CD4-positive, alpha-beta T cell treated with Interleukin-17A for 4 hours (primary cell): Measurements from ENCODE around the gene IL12RB2.

ENCODE experiments used
- DNase-seq: peaks from one replicate; pipeline ENCODE4 v3.0.0-alpha.2; 2020; ENCODE audit warnings: mixed read lengths

IL12RB2 gene

GRCh38 chr1:67314696-67315095 is 7.0 kb downstream of the IL12RB2 start:
- peak; percentile 20 for DNase-seq

DNA sequence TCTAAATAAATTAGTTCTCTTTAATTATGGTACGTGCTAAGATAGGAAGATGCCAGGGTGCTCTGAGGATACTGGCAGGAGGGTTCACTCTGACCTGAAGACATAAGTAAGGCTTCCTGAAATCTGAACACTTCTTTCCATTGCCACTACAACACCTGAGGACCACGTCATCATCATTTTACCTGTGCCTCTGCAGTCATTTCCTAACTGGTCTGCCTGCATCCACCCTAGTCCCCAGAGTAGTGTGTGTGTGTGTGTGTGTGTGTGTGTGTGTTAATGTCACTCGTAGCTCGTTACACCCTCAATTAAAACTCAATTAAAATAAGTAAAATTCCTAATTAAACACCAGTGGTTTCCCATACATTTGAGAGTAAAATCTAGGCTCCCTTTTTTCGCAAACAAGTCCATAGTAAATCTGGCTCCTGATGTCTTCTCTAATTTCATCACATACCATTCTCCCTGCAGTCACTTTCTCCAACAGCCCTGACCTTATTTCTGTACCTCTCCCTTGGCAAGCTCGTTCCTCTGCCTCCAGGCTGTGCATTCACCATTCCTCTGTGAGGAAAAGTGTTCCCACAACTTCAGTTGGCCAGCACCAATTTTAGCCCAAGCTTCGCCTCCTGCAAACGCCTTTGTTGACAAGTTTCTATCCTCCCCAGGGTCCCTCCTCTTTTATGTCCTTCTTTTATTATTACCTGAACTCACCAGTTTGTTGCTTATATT is 8.7 kb downstream of the IL12RB2 start:
- DNase-seq = no peak

DNA sequence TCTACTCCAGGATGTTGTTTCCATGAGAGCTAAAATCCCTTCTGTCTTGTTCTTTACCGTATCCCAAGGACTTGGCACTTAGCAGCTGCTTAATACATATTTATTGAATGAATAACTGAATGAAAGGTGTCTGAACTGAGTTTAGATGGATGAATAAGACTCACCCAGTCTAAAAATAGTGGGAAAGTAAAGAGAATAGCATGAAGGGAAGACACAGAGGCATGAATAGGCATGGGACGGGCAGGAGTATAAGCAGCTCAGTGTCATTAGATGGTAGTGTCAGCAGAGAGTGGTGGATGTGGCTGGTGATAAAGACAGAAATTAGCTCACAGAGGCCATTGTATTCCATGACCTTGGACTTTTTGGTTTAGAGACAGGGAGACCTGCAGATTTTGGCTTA is 9.2 kb downstream of the IL12RB2 start:
- no peak for DNase-seq

GRCh38 chr1:67317803-67318202 is 10.1 kb downstream of the IL12RB2 start:
- no peak for DNase-seq

- DNase-seq = no peak
Measured at GRCh38 chr1:67322442-67322841, 14.8 kb downstream of the IL12RB2 start.

DNA sequence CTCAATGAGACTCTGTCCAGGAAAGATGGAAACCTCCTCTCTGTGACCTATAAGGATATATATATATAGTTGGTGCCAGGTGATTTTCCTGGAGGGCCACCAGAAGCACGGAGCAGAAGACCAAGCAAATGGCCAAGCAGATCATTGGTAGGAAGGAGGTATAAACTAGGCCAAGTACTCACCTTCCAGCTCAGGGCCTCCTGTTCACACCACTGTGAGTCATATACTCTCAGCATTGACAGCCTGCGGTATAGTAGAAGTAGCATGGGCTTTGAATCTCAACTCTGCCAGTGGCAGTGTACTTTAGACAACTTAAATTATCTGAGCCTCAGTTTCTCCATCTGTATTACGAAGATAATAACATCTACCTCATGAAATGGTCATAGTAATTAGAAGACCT is 15.4 kb downstream of the IL12RB2 start:
- no peak for DNase-seq

- DNase-seq = no peak
Measured at GRCh38 chr1:67324068-67324467, 16.4 kb downstream of the IL12RB2 start.

GRCh38 chr1:67327864-67328466 is 20.3 kb downstream of the IL12RB2 start:
- no peak for DNase-seq

DNA sequence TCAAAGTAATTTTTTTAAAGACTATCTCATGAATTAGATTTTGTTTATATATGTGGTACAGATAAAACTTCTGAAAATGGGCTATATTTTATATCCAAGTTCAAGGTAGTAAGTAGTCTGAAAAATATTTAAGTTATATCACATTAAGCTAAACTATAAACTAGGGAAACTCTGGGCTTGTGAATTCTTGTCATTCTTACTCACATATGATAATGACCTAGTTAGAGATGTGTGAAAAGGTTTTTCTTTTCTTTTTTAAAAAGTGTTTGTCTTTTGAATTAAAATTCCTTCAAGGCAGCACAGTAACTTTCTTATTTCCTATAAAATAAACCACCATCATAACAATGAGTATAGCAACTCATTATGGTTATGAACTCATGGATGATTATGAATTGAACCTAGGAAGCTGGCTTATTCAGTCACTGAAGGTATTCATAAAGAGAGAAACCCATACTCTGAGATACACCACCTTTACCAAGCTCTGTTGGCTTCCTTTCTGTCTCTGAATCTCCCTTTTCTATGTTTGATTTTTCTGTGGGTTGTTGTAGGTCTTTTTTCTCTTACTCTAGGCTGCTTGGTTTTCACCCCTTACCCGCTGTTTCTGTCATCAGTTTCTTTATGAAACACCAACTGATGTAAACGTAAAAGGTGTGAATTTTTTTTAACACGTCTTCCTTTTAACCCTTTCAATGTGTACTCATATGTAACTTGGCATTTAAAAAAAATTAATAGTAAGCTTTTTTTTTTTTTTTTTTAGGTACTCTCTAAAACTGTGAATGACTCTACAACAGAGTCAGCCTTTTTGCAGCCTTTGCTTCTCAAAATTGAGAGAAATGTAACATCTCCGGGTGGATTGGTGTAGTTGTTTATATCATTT is 25.2 kb downstream of the IL12RB2 start:
- no peak for DNase-seq

DNA sequence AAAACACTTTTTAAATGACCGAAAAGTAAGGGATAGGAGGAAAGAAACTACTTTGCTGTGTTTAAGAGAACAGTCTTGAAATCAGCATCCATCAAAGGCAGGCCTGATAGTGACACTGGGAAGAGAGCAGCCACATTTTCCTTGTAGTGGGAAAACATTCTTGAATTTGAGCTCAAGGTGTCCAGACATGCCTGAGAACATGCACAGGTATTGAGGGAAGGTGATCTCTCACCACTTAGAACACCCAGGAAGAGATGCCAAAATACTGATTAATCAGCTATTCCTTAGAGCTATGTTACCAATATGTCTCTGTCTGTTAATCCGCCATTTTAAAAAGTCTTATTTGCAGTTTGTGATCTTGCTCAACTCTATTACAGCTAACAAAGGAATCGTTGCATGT is 25.9 kb downstream of the IL12RB2 start:
- DNase-seq = no peak

- DNase-seq = no peak
Measured at GRCh38 chr1:67335411-67335810, 27.7 kb downstream of the IL12RB2 start.

DNA sequence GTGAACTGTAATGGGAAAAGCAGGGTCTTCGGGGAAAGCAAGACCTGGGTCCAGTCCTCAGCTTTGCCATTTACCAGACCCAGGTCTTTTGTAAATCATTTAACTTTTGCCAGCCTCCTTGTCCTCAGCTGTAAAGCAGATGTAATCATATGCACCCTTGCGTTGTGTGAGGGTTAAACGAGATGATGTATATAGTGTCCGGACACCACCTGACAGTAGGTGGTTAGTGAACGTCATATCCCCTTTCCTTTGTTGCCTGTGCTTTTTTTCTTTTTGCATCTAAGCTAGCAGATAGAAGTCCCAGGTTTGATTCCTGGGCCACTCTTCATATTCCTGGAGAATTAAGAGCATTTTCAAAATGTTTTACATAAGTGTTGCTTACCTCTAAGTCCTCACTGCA is 28.5 kb downstream of the IL12RB2 start:
- DNase-seq = no peak

DNA sequence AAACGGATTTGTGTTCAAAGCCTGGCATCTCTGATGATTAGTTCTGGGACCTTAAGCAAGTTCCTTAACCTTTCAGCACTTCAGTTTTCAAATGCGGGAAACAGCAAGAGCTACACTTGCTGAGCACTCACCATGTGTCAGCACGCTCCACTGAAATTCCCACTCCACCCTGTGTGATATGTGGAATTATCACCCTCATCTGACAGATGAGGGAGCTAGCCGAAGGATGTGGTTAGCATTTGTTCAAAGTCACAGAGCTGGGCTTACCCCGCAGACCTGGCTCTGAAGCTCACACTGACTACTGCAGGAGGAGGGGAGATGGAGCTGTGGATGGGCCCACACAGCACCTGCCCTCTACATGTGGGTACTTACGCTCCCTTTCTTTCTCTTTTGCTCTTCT is 29.1 kb downstream of the IL12RB2 start:
- DNase-seq = peak; percentile 26

- no peak for DNase-seq
Measured at GRCh38 chr1:67338642-67339041, 31.0 kb downstream of the IL12RB2 start.

DNA sequence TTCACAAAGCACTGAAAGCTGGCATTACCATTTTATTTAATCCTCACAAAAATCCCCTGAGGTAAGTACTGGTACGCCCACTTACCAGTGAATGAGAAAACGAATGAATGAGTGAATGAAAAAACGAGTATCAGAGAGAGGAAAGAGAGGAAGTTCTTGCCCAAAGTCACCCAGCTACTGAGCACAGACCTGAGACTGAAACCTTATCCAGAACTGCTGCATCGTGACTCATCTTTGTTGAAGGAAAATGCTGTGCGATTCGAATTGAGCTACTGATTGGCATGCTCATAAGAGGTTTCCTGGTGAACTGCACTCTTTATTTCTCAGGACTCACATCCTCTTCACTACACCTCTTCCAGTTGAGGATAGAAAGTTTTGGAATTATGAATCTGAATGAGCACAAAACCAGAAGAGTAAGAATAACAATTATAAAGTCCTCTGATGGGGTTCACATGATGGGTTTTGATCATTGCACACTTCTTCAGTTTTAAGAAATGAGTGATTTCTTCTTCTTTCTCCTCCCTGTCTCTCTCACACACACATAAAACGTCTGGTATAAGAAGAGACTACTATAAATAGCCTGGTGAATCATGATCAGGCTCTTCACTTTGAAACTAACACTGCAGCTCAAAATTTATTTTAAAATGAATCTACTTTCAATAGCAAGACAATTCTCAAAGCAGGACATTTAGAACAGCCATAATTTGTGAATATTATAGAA is 32.1 kb downstream of the IL12RB2 start:
- no peak for DNase-seq

- peak; percentile 14 for DNase-seq
Measured at GRCh38 chr1:67342076-67342890, 34.6 kb downstream of the IL12RB2 start.

GRCh38 chr1:67345556-67345955 is 37.9 kb downstream of the IL12RB2 start:
- DNase-seq = no peak

GRCh38 chr1:67346982-67347381 is 39.3 kb downstream of the IL12RB2 start:
- no peak for DNase-seq

GRCh38 chr1:67347688-67348472 is 40.2 kb downstream of the IL12RB2 start:
- peak; percentile 30 for DNase-seq

DNA sequence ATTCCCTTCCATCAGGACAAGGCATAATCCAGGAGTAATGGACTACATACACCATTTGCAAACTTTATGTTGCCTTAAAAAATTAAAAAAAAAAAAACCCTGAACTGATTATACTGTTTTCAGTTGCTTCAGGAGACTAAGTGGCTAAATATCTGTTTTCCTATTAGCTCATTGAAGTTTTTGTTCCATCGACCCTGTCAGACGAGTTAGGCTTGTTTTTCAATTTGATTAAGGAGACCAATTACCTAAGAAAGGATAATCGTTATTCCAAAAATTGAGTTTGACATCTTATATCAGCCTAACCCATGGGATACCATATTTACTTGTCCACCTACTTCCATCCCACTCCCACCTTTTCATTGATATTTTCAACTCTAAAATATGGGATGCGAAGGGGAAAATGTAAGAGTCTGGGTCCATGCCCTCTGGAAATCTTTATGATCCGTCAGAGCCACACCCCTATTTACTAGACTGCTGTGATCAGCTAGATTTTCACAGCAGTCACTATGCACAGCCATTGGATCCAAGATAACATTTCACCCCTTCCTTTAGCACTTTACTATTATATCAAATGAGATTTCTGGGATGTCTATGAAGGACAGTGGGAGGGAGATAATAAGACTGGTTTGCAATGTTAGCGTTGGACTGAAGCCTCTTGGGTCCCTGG is 41.0 kb downstream of the IL12RB2 start:
- no peak for DNase-seq

GRCh38 chr1:67350783-67351182 is 43.1 kb downstream of the IL12RB2 start:
- DNase-seq = no peak
